ENCODE data around the gene AUH. TPM values are rescaled to one million over a fixed set of nuclear protein-coding genes. Genes with fewer than 3 reads are reported as not detected.

Gene AUH
- total and polyA plus RNA-seq, 9 of the 15 experiments (the other 6 are each of a cell fraction or from before 2014, with no cell fraction given): 3.4 to 29.0 (median 10.1) TPM

DNA sequence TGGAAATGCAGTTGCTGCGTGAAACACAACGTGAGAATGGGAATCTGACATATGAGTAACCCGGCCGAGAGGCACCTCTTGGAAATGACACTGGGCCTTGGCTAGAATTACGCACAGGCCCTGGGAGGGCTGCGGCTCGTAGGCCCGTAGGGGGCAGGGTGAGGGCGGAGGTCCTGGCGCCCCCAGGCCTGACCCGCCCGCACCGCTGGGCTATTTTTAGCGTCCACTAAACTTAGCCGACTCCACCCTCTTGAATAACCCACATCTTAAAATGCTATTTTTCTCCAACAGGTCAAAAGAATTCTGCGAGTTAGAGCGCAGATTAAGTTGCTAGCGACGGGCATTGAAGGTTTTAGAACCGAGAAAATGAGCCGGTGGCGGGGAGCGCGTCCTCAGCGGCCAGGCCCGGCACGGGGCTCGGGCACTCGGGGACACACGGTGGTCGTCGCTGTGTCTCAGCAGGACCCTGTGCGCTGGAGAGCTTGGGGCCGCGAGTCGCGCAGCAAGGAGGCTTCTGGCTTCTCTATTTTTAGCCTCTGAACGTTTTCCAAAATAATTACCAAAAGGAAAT lies 168.5 kb downstream of the AUH start (continued):
- TF ChIP-seq ZBTB11 (CRISPR knock-in tag; IDR thresholded peaks at IDR 0.05) (no peak; a peak in 1 of 6 replicates), GTF2E2 (tag; IDR thresholded peaks at IDR 0.05) (peak; percentile 33; the same call in 1 of the 2 replicates)

DNA sequence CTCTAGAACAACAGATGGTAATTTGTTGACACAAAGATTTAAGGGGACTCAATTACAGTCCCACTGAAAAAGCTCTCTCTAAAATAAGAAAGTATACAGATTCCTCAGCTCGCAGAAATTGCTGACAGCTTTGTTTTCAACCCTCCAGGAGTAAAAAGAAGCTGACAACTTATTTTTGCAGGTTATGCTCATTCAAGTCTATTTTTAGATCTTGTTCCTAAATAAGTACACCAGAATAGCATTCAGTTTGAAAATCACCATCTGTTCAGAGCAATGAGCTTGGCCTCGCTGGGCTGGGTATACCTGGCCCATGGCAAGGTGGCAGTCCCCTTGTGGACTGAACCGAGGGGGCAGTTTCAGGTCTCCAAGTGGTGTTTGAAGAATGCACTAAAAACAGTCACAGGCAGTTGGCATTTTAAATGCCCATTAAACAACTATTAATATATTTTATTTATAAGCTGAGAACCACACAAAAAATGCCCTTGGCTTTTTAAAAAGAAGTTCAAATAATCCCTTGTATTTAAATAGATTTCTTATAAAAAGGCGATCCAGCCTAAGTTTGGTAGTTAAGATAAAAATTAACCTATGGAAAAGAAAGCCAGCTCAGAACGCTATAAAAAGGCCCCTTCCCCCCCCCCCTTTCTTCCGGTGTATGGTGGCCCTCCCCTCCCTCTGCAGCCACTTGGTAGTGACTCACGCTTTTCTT lies 169.2 kb downstream of the AUH start:
- peaks cover 2% of the 10 kb centered on the region; the same call in 1 of the 3 replicates for H3K36me3 ChIP-seq (ENCODE audit: control insufficient read depth, insufficient read depth, low read length)
- intact Hi-C loops (cut with micrococcal nuclease) (loop anchor here (5.0 to 10.0 kb wide), 3 partner anchors 88 to 230 kb away; partner anchors contain the start of gene NFIL3), in situ Hi-C loops (cut with MboI) (no loop called here)
- 30% methylated on average over 5 of the region's 7 CpGs for WGBS (ENCODE audit: insufficient coverage, low coverage, missing lambda C conversion rate)
- peaks cover 5% of the 10 kb centered on the region for H3K9me3 ChIP-seq (replicated peaks; ENCODE audit: control insufficient read depth, insufficient read depth, low read depth, low read length)
- peak overlapping the region; percentile 99 for H3K27ac ChIP-seq (ENCODE audit: extremely low read depth, low read depth, low read length)
- H3K27me3 ChIP-seq (ENCODE audit: control insufficient read depth in 2 of 2, insufficient read depth in 2 of 2, low read length in 2 of 2): no peaks in the 10 kb centered on the region
- no peak for FAIRE-seq
- no TSS peak for BruUV-seq (replicated peaks)
- no peak for ATAC-seq
- no peak for DNase-seq (ENCODE audit: extremely low read depth in 1 of 4, low spot score in 3 of 4)
- no peaks in the 10 kb centered on the region for H3K9me1 ChIP-seq (ENCODE audit: control insufficient read depth, insufficient read depth, low read length)
- no peak overlapping the region for H3K4me3 ChIP-seq
- peaks cover 22% of the 10 kb centered on the region for H3K79me2 ChIP-seq (ENCODE audit: control insufficient read depth, insufficient read depth, low read length)
- peak overlapping the region; percentile 95; a peak in 3 of 4 replicates for H3K9ac ChIP-seq (ENCODE audit: insufficient read depth in 1 of 2, low read depth in 2 of 2, low read length in 2 of 2)
- ChIA-PET POLR2A (interaction anchor here (1.8 to 2.2 kb wide), 2 partner anchors 10 to 35 kb away, joined by 4 read pairs; no protein-coding TSS in a partner anchor), CTCF (ENCODE audit: low intra/inter-chr PET ratio) (no interaction called here)
- H3K4me1 ChIP-seq (replicated peaks in 1 of 2; ENCODE audit: control insufficient read depth in 2 of 2, insufficient read depth in 2 of 2, low read length in 2 of 2): peaks cover 26 to 47% of the 10 kb centered on the region in 2 experiments
- H3K4me2 ChIP-seq (ENCODE audit: insufficient read depth, low read length): peak overlapping the region; percentile 78
- H4K20me1 ChIP-seq (replicated peaks; ENCODE audit: control insufficient read depth, insufficient read depth, low read length): no peaks in the 10 kb centered on the region
- peak overlapping the region; percentile 56 for H2AFZ ChIP-seq (ENCODE audit: low read depth, low read length)
- TF ChIP-seq MAFK (IDR thresholded peaks at IDR 0.05; ENCODE audit: low read length): peak; percentile 66
- no peak for TF ChIP-seq RUNX1 (IDR thresholded peaks at IDR 0.05; ENCODE audit: low read depth)
- TF ChIP-seq ZNF740 (CRISPR knock-in tag; IDR thresholded peaks at IDR 0.05): no peak
- TF ChIP-seq ZNF740 (tag; IDR thresholded peaks at IDR 0.05): peak in 1 of 2 experiments; percentile 67; a peak in 1 of 4 replicates
- TF ChIP-seq ZNF140 (CRISPR knock-in tag; IDR thresholded peaks at IDR 0.05): no peak
- peak; percentile 58; the same call in 1 of the 2 replicates for TF ChIP-seq ZNF589 (CRISPR knock-in tag; IDR thresholded peaks at IDR 0.05; ENCODE audit: low read depth)
- peak; percentile 87 for TF ChIP-seq ETV1 (tag; conservative IDR thresholded peaks at IDR 0.05; ENCODE audit: low read depth)
- TF ChIP-seq VEZF1 (CRISPR knock-in tag; IDR thresholded peaks at IDR 0.05): peak; percentile 96
- peak; percentile 66 for TF ChIP-seq MAFG (tag; conservative IDR thresholded peaks at IDR 0.05)
- peak; percentile 81 for TF ChIP-seq C11orf30 (IDR thresholded peaks at IDR 0.05; ENCODE audit: low read depth)

Measured in K562 (cell line).